ENCODE measurements around the gene PPP1R15A.

- TF ChIP-seq, protein P1, sequence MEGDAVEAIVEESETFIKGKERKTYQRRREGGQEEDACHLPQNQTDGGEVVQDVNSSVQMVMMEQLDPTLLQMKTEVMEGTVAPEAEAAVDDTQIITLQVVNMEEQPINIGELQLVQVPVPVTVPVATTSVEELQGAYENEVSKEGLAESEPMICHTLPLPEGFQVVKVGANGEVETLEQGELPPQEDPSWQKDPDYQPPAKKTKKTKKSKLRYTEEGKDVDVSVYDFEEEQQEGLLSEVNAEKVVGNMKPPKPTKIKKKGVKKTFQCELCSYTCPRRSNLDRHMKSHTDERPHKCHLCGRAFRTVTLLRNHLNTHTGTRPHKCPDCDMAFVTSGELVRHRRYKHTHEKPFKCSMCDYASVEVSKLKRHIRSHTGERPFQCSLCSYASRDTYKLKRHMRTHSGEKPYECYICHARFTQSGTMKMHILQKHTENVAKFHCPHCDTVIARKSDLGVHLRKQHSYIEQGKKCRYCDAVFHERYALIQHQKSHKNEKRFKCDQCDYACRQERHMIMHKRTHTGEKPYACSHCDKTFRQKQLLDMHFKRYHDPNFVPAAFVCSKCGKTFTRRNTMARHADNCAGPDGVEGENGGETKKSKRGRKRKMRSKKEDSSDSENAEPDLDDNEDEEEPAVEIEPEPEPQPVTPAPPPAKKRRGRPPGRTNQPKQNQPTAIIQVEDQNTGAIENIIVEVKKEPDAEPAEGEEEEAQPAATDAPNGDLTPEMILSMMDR (IDR thresholded peaks at IDR 0.05; ENCODE audit: low read length) = no peak
- TF ChIP-seq EZH2 (IDR thresholded peaks at IDR 0.05; ENCODE audit: borderline replicate concordance, low read length) = no peak
Observed at GRCh38 chr19:48879025-48879637, 6.9 kb downstream of the PPP1R15A start.
